GM10266 (cell line): ENCODE results near the gene RIC8B.

Source experiments
- DNase-seq: peaks from one replicate; pipeline ENCODE4 v3.0.0; 2012; ENCODE audit errors: extremely low spot score
- TF ChIP-seq, protein P1 (sequence below): IDR thresholded peaks from 2 replicates; pipeline ENCODE4 v1.5.1; 2012; ENCODE audit warnings: mild to moderate bottlenecking, low read depth; ENCODE audit not compliant: control insufficient read depth, insufficient read depth; ENCODE audit errors: missing control alignments

The RIC8B gene

DNA sequence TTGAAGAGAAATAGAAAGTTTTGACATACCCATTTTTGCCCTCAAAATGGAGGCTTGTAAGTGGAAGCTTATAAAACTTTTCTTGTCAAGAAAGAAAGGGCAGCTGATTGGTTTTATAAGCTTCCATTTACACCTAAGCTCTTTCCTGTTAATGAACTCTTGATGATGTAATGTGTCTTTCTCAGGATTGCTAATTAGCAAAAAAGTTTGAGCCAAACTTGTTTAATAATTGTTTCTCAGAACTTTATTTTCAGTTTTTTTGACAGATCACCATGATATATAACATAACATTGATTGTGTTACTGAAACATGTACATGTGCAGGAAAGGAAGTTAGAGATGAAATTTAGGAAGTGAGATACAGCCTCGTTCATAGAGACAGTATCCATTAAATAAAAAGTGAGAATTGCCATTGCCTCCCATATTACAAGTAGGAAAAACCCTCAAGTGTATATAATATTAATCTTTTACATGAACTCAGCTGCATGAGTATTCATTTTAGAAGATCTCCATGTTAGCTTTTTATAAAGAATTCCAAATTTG, 26.8 kb downstream of the RIC8B start:
- no peak for DNase-seq

DNA sequence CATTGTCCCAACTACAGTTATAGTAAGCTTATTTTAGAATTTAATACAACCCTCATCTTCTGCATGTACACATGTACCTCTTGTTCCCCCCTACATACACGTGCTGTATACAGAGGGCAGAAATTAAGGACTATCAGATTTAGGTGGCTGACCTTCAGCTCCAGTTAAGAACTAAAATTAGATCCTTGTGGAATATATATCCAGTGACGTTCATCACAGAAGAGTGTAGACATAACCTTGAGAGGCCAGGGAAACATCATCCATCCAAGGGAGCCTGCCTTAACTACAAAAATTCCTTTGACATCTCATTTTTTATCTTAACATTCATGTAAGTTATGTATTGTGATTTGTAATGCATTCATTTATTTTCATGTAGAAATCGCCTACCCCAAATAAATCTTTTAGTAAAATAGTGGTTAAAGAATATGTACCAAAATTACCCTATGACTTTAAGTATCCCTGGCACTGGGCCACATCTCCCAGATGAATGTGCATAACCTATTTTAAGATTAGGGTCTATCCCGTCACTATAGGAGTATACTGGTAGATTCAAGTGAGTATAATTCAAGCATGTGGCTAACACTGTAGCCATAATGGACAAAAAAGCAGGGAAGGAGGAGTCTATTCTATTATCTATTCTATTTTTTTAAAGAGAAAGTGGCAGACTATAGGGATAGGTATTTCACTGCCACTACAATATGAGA, 27.5 kb downstream of the RIC8B start:
- no peak for DNase-seq
- TF ChIP-seq, protein P1, sequence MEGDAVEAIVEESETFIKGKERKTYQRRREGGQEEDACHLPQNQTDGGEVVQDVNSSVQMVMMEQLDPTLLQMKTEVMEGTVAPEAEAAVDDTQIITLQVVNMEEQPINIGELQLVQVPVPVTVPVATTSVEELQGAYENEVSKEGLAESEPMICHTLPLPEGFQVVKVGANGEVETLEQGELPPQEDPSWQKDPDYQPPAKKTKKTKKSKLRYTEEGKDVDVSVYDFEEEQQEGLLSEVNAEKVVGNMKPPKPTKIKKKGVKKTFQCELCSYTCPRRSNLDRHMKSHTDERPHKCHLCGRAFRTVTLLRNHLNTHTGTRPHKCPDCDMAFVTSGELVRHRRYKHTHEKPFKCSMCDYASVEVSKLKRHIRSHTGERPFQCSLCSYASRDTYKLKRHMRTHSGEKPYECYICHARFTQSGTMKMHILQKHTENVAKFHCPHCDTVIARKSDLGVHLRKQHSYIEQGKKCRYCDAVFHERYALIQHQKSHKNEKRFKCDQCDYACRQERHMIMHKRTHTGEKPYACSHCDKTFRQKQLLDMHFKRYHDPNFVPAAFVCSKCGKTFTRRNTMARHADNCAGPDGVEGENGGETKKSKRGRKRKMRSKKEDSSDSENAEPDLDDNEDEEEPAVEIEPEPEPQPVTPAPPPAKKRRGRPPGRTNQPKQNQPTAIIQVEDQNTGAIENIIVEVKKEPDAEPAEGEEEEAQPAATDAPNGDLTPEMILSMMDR: no peak

More for the DNA sequence above, 26.8 kb downstream of the RIC8B start:
- TF ChIP-seq, protein P1: no peak

DNA sequence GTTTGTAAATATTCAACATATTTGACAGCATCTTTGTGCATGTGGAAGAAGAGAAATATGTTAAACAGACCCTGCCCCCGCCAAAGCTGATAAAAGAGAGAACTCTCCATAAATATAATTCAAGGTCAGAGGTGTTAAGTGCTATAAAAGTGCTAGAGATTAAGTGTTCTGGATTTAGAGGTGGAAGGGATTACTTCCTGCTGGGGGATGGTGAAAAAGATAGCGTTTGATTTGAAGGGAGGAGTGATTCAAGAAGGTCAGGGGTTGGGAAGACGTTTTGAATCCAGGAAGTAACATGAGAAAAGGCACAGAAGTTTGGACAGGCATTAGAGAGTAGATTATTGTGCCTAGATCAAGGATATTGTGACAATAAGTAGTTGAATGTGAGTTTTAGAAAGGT, 30.2 kb downstream of the RIC8B start:
- TF ChIP-seq, protein P1: no peak
- no peak for DNase-seq

DNA sequence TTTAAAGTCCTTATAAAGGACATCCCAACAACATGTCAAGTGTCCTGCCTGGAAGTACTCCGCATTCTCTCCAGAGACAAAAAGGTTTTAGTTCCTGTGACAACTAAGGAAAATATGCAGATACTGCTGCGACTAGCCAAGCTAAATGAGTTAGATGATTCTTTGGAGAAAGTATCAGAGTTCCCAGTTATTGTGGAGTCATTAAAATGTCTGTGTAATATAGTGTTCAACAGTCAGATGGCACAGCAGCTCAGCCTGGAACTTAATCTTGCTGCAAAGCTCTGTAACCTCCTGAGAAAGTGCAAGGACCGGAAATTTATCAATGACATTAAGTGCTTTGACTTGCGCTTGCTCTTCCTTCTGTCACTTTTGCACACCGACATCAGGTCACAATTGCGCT, 40.2 kb downstream of the RIC8B start:
- no peak for DNase-seq
- TF ChIP-seq, protein P1: no peak

DNA sequence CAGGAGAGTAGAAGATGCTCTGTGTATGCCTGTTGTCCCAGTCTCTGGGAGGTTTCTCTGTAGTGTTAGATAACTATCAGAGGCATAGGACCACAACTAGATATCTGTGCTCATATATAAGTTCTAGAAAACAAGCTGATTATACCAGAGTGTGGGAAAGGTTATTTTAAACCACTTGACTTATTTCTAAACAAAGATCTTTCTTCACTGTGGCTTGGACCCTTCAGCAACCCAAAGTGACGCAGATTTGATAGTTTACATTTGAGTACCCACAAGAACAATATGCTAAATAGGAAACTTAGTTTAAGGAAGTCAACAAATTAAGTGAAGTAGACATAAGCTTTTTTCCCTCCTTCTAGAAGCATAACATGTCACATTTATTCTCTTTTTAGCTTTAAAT, 41.3 kb downstream of the RIC8B start:
- DNase-seq: no peak
- TF ChIP-seq, protein P1: no peak

DNA sequence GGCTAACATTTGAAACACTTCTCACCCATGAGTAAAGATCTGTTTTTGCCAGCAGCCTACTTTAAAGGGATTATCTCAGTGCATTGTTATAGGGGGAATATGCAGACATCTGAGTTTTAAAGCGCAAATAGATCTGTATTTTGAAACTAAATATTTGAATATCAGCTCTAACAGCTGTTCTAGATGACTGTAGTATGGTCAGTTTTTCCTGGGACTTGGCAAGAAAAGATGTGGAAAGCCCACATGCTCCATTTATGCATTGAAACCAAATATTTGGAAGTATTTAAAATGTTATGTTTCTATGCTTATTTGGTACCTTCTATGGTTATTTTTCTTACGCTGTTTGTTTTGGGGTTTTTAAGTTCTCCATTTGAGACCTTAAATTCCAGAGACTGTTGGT, 41.7 kb downstream of the RIC8B start:
- TF ChIP-seq, protein P1: no peak
- no peak for DNase-seq

DNA sequence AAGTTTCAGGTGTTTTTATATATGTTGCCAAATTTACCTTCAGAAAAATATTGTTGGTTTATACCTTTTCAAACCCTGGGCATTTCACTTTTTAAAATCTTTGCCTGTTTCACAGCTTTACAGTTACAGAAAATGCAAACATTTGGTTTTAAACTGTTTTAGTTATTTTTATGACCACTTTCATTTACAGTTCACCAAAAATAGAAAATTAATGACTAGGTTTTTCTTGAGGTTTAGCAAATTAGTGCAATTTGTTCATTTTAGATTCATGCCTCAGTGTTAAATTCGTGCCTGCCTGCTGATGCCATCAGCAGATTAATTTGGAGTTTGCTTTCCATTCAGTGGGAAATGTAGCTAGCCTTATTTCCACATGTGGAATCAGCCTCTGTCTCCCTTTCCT, 45.5 kb downstream of the RIC8B start:
- DNase-seq: no peak
- TF ChIP-seq, protein P1: no peak
